GM12891 (cell line): ENCODE data around the gene SLC7A9.

ENCODE experiments used
- POLR2A ChIP-seq: IDR thresholded peaks from 2 replicates; pipeline ENCODE4 v1.6.1; 2011; ENCODE audit warnings: low read depth, low read length, control low read depth
- POLR2AphosphoS5 ChIP-seq: IDR thresholded peaks from 2 replicates; pipeline ENCODE4 v1.6.1; 2011; ENCODE audit warnings: low read depth, low read length, control low read depth

- TF ChIP-seq POLR2A = no peak
- no peak for TF ChIP-seq POLR2AphosphoS5
Measured at GRCh38 chr19:32818536-32818935, 51.0 kb downstream of the SLC7A9 start.
